ENCODE measurements around the gene CPA4. TPM values are rescaled to one million over a fixed set of nuclear protein-coding genes. Genes with fewer than 3 reads are reported as not detected.

CPA4 gene
- total and polyA plus RNA-seq, 2 experiments from 2014 or later, result not detected

GRCh38 chr7:130371046-130371445 is 78.1 kb downstream of the CPA4 start:
- Mint-ChIP-seq H3K36me3 (ENCODE audit: low read depth) (peaks cover 11% of the 10 kb centered on the region), H3K27me3 (ENCODE audit: insufficient read depth, low read depth, poor library complexity) (peaks cover 13% of the 10 kb centered on the region), H3K9me3 (peaks cover 12% of the 10 kb centered on the region), H3K27ac (no peak overlapping the region), H3K4me3 (no peak overlapping the region), H3K4me1 (peaks cover 25% of the 10 kb centered on the region)
- no peaks in the 10 kb centered on the region for H3K36me3 ChIP-seq (ENCODE audit: insufficient read depth)
- no peak overlapping the region for H3K27ac ChIP-seq (ENCODE audit: low read depth)
- no peak overlapping the region for H3K4me3 ChIP-seq
- ATAC-seq, result no peak
- no peak overlapping the region for H3K4me2 ChIP-seq
- H2AFZ ChIP-seq, result no peak overlapping the region
- peaks cover 13% of the 10 kb centered on the region; the same call in 1 of the 2 replicates for H3K4me1 ChIP-seq (ENCODE audit: insufficient read depth)
- no peaks in the 10 kb centered on the region for H3K79me2 ChIP-seq (replicated peaks; ENCODE audit: insufficient read depth)
- H3K9me2 ChIP-seq (ENCODE audit: insufficient read depth), result peaks cover 12% of the 10 kb centered on the region; the same call in 1 of the 2 replicates
- no peaks in the 10 kb centered on the region for H4K20me1 ChIP-seq (replicated peaks; ENCODE audit: insufficient read depth)
- H3F3A ChIP-seq (replicated peaks; ENCODE audit: low read depth), result no peaks in the 10 kb centered on the region
- TF ChIP-seq ZNF331 (CRISPR knock-in tag; IDR thresholded peaks at IDR 0.05; ENCODE audit: low read depth) (no peak), REST (IDR thresholded peaks at IDR 0.05; ENCODE audit: unreplicated experiment) (no peak)
- H3K27me3 ChIP-seq (ENCODE audit: insufficient read depth), result no peaks in the 10 kb centered on the region
- no peak for DNase-seq (ENCODE audit: low spot score)

GRCh38 chr7:130372402-130373165 is 79.6 kb downstream of the CPA4 start:
- no peak for DNase-seq (ENCODE audit: low spot score)
- H3K4me3 Mint-ChIP-seq, result no peak overlapping the region
- H3K27ac Mint-ChIP-seq, result no peak overlapping the region; the same call in 1 of the 2 replicates
- peak overlapping the region; percentile 99 for H2AFZ ChIP-seq
- peaks cover 24% of the 10 kb centered on the region for H3K9me3 Mint-ChIP-seq
- no peaks in the 10 kb centered on the region for H3K36me3 ChIP-seq (ENCODE audit: insufficient read depth)
- 0 out of 2 replicates have a peak overlapping the region, but pooled peaks have one; percentile 15 for H3K4me2 ChIP-seq
- no peak overlapping the region for H3K27ac ChIP-seq (ENCODE audit: low read depth)
- no peak overlapping the region for H3K4me3 ChIP-seq
- no peaks in the 10 kb centered on the region for H3F3A ChIP-seq (replicated peaks; ENCODE audit: low read depth)
- peaks cover 13% of the 10 kb centered on the region; the same call in 1 of the 2 replicates for H3K4me1 ChIP-seq (ENCODE audit: insufficient read depth)
- ATAC-seq, result no peak
- H3K27me3 ChIP-seq (ENCODE audit: insufficient read depth), result no peaks in the 10 kb centered on the region
- H3K4me1 Mint-ChIP-seq, result peaks cover 19% of the 10 kb centered on the region
- H3K27me3 Mint-ChIP-seq (ENCODE audit: insufficient read depth, low read depth, poor library complexity), result peaks cover 15% of the 10 kb centered on the region
- H3K36me3 Mint-ChIP-seq (ENCODE audit: low read depth), result peaks cover 21% of the 10 kb centered on the region
- H4K20me1 ChIP-seq (replicated peaks; ENCODE audit: insufficient read depth), result no peaks in the 10 kb centered on the region
- peaks cover 12% of the 10 kb centered on the region; the same call in 1 of the 2 replicates for H3K9me2 ChIP-seq (ENCODE audit: insufficient read depth)
- H3K79me2 ChIP-seq (replicated peaks; ENCODE audit: insufficient read depth), result no peaks in the 10 kb centered on the region
- TF ChIP-seq CTCF (conservative IDR thresholded peaks at IDR 0.05; ENCODE audit: low read depth in 2 of 2) (no peak), REST (IDR thresholded peaks at IDR 0.05; ENCODE audit: unreplicated experiment) (no peak), POLR2AphosphoS5 (IDR thresholded peaks at IDR 0.05; ENCODE audit: low read depth) (no peak), ETS1 (IDR thresholded peaks at IDR 0.05) (no peak)

All from GM23338 (cell line).